Adrenal gland (tissue), 12 donors: ENCODE measurements around the gene FCF1. TPM values are rescaled to one million over a fixed set of nuclear protein-coding genes. Genes with fewer than 3 reads are reported as not detected.

Experiments
- DNase-seq, 7 donors: peaks; one replicate each; pipeline ENCODE4 v3.0.0-alpha.2; 2019 to 2020
- H3K27ac ChIP-seq, 5 donors: fragments of 200-600 bp; sonication (generic) in 4 of 5; 1 replicate in 3 of 5; 2 replicates in 2 of 5; pipeline versions ENCODE4 v1.5.1 to v1.8.0; 2016 to 2020; ENCODE audit warnings: mild to moderate bottlenecking in 1 of 5
- H3K27me3 ChIP-seq: fragments of 200-600 bp; 2 replicates; pipeline ENCODE4 v1.8.0; 2021
- H3K36me3 ChIP-seq, 2 donors: fragments of 200-600 bp; replicated peaks in 1 of 2; 1 replicate in 1 of 2; 2 replicates in 1 of 2; pipeline versions ENCODE4 v1.5.1 to v1.8.0; 2018 to 2022
- H3K4me1 ChIP-seq, 2 donors: fragments of 200-600 bp; replicated peaks in 1 of 2; 1 replicate in 1 of 2; 2 replicates in 1 of 2; pipeline versions ENCODE4 v1.5.1 to v1.8.0; 2018 to 2021
- H3K4me3 ChIP-seq, 4 donors: fragments of 200-600 bp; sonication (generic) in 3 of 4; one replicate each; pipeline ENCODE4 v1.5.1; 2016 to 2018
- H3K9me3 ChIP-seq, 3 donors: fragments of 200-600 bp; sonication (generic) in 1 of 3; replicated peaks in 1 of 3; 1 replicate in 2 of 3; 2 replicates in 1 of 3; pipeline versions ENCODE4 v1.5.1 to v1.8.0; 2016 to 2021
- POLR2A ChIP-seq, 2 donors: fragments of 450-650 bp; IDR thresholded peaks; one replicate each; pipeline ENCODE4 v1.6.1; 2017; ENCODE audit warnings: antibody characterized with exemption in 2 of 2, mild to moderate bottlenecking in 2 of 2, moderate library complexity in 1 of 2
- WGBS, 4 donors: extraction: QIAGEN DNeasy Blood & Tissue Kit in 2 of 4; methylation state at CpG; one replicate each; pipeline versions ENCODE4 v1.1.5 to v1.1.7; 2013 to 2017; 5-methylcytosine and 5-hydroxymethylcytosine counted together
- intact Hi-C, 2 donors: fragments of 100-400 bp; cut with DNase I; formaldehyde crosslinking; loops; one replicate each; pipeline versions ENCODE4 v1.14.1 to v1.15.0; 2022 to 2023
- polyA plus RNA-seq, 3 donors: library from polyadenylated mRNA; stranded (reverse); fragments of 200-250 nt in 2 of 3; fragments of 350-450 nt in 1 of 3; fragmentation: Illumina TruSeq in 1 of 3; extraction: RNeasy Lipid Tissue Mini Kit (QIAGEN cat#74804) in 1 of 3; gene quantifications; one replicate each; pipeline ENCODE4 v1.2.3, GENCODE V29; 2013 to 2014
- total RNA-seq, 9 donors: library from RNA; depleted of rRNA in 4 of 9; stranded (reverse); fragments of >200 nt in 4 of 9; fragments of 120-200 nt in 1 of 9; fragmentation: NEBNext Ultra II Directional in 1 of 9; extraction: Animal tissue kit (Norgen Biotek cat#: 25700) in 1 of 9; gene quantifications; one replicate each; pipeline versions ENCODE4 v1.1.0 to v1.2.4, GENCODE V29; 2013 to 2023
- TF ChIP-seq, protein P1 (sequence below), 6 experiments: fragments of 450-650 bp in 4 of 6; fragments of 200-600 bp in 2 of 6; sonication (generic) in 1 of 6; IDR thresholded peaks; 1 replicate in 5 of 6; 2 replicates in 1 of 6; pipeline versions ENCODE4 v1.5.1 to v1.8.0; 2016 to 2021; ENCODE audit warnings: antibody characterized with exemption in 6 of 6, mild to moderate bottlenecking in 2 of 6, moderate library complexity in 1 of 6
- donor health status: healthy with polysubstance abuse.
- donor health status: Bipolar disorder and iron deficiency.
- donor health status: DM: yes; HTN: yes; CAD: no.
- donor health status: DM: no; HTN: no; CAD: no.
- donor health status: DM: no; HTN: no; CAD: no.
- donor health status: DM: yes; HTN: yes; CAD: no.

The FCF1 gene
- total and polyA plus RNA-seq, 12 donors, result 2.9 to 61.4 (median 35.3) TPM

DNA sequence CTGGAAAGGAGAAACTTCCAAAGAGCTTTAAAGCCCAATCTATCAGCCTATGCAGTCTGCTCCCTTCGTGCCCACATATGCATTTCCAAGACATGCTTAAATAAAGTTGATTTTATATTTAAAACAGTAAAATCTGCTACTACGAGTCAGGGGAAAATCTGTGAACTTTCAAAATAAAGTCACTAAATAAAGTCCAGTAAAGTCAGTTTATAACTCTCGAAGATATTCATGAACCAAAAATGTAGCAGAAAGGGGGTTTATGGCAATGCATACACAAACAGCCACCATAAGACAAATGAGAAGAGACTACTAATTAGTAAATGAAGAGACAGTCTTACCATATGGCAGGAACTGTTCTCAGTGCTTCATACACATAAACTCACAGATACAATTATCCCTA lies 19.8 kb upstream of the FCF1 start:
- Histone ChIP-seq H3K4me3 (no peak overlapping the region), H3K36me3 (no peaks in the 10 kb centered on the region), H3K4me1 (peaks cover 37 to 40% of the 10 kb centered on the region in 2 donors), H3K9me3 (no peaks in the 10 kb centered on the region), H3K27ac (peak overlapping the region in 1 of 5 donors; percentile 79), H3K27me3 (no peaks in the 10 kb centered on the region)
- intact Hi-C loops, result no loop called here
- DNase-seq, result no peak
- TF ChIP-seq, protein P1, sequence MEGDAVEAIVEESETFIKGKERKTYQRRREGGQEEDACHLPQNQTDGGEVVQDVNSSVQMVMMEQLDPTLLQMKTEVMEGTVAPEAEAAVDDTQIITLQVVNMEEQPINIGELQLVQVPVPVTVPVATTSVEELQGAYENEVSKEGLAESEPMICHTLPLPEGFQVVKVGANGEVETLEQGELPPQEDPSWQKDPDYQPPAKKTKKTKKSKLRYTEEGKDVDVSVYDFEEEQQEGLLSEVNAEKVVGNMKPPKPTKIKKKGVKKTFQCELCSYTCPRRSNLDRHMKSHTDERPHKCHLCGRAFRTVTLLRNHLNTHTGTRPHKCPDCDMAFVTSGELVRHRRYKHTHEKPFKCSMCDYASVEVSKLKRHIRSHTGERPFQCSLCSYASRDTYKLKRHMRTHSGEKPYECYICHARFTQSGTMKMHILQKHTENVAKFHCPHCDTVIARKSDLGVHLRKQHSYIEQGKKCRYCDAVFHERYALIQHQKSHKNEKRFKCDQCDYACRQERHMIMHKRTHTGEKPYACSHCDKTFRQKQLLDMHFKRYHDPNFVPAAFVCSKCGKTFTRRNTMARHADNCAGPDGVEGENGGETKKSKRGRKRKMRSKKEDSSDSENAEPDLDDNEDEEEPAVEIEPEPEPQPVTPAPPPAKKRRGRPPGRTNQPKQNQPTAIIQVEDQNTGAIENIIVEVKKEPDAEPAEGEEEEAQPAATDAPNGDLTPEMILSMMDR (IDR thresholded peaks at IDR 0.05), result no peak
- no peak for TF ChIP-seq POLR2A (IDR thresholded peaks at IDR 0.05)
- 91 to 97% (median 94%) methylated on average over 3 of the region's 3 CpGs for WGBS, 4 donors

DNA sequence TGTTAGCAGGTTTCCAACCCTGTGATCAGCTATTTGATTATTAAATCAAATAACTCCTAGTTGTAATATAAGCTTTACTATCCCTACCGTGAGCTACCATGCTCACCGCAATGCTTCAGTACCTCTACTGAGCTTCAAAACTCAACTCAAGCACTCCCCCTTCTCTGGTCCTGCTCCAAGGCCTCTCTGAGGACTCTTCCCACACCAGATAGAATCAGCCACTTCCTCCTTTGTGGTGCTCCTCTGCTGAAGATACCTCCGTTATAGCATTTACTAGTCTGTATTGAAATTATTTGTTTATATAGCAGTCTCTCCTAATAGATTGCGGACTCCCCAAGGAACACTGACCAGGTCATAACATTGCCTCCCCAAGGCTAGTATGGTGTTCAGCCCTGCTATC lies 17.5 kb upstream of the FCF1 start:
- Histone ChIP-seq H3K4me1 (peaks cover 33 to 36% of the 10 kb centered on the region in 2 donors), H3K27ac (no peak overlapping the region), H3K27me3 (no peaks in the 10 kb centered on the region), H3K36me3 (no peaks in the 10 kb centered on the region), H3K9me3 (no peaks in the 10 kb centered on the region), H3K4me3 (no peak overlapping the region)
- WGBS, 4 donors, result 91 to 96% (median 94%) methylated on average over 4 of the region's 4 CpGs
- no peak for DNase-seq
- no peak for TF ChIP-seq POLR2A (IDR thresholded peaks at IDR 0.05)
- TF ChIP-seq, protein P1 (IDR thresholded peaks at IDR 0.05), result no peak
- intact Hi-C loops, result no loop called here

DNA sequence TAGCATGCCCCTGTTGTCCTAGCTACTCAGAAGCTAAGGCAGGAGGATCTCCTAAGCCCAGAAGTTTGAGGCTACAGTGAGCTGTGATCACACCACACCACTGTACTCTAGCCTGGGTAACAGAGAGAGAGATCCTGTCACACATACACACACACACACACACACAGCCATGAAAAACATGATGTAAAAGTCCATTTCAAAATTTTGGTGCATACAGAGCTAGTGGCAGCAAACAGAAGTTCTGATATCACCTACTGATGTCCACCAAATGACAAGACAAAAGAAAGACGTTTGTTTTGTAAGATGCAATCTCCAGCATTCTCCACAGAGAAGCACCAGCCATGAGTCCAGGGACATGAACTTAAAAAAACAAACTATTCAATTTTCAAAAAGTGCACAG lies 15.9 kb upstream of the FCF1 start:
- Histone ChIP-seq H3K27me3 (no peaks in the 10 kb centered on the region), H3K4me3 (no peak overlapping the region), H3K4me1 (peaks cover 17 to 22% of the 10 kb centered on the region in 2 donors), H3K36me3 (no peaks in the 10 kb centered on the region), H3K9me3 (no peaks in the 10 kb centered on the region), H3K27ac (no peak overlapping the region)
- 67 to 82% (median 76%) methylated on average over 1 of the region's 1 CpG for WGBS, 4 donors
- TF ChIP-seq, protein P1 (IDR thresholded peaks at IDR 0.05), result no peak
- TF ChIP-seq POLR2A (IDR thresholded peaks at IDR 0.05), result no peak
- DNase-seq, result no peak
- intact Hi-C loops, result no loop called here

DNA sequence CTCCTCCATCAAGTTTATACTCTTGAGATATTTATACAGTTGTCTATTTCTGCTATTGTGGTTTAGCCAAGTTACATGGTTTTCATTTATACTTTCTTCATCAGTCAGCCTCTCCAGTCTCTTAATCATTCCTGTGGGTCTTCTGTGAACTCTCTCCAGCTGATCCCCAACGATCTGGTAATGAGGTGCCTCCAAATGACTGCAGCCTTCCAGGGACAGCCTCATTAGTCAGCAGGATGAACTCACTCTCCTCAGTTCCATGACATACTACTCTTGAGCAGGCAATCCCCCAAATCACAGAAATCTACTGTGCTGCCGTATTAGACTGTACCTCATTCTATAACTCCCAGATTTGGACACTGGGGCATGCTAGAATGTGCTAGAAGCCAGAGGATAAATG lies 15.4 kb upstream of the FCF1 start:
- intact Hi-C loops, result no loop called here
- peaks cover 12 to 16% of the 10 kb centered on the region in 2 donors for H3K4me1 ChIP-seq
- WGBS, 4 donors, result 57 to 64% (median 61%) methylated on average over 2 of the region's 2 CpGs
- no peak overlapping the region for H3K27ac ChIP-seq
- no peak overlapping the region for H3K4me3 ChIP-seq
- DNase-seq, result no peak
- H3K9me3 ChIP-seq, result no peaks in the 10 kb centered on the region
- H3K27me3 ChIP-seq, result no peaks in the 10 kb centered on the region
- TF ChIP-seq POLR2A (IDR thresholded peaks at IDR 0.05), result no peak
- TF ChIP-seq, protein P1 (IDR thresholded peaks at IDR 0.05), result no peak
- H3K36me3 ChIP-seq, result no peaks in the 10 kb centered on the region
